Neural cell (in vitro differentiated cells): ENCODE data around the gene ARHGAP10.

Experiments
- CTCF ChIP-seq: fragments of 450-650 bp; IDR thresholded peaks from 2 replicates; pipeline ENCODE4 v1.5.1; 2014; ENCODE audit warnings: antibody characterized with exemption, mild to moderate bottlenecking, moderate library complexity; ENCODE audit not compliant: poor library complexity, severe bottlenecking
- EZH2 ChIP-seq: fragments of 200-600, 300-800 bp; shearing (Covaris generic), sonication (generic); IDR thresholded peaks from 2 replicates; pipeline ENCODE4 v1.6.1; 2014; ENCODE audit warnings: antibody characterized with exemption, low read length, borderline replicate concordance, mild to moderate bottlenecking; ENCODE audit not compliant: insufficient read depth, poor library complexity, severe bottlenecking
- MXI1 ChIP-seq: fragments of 450-650 bp; conservative IDR thresholded peaks from 2 replicates; pipeline ENCODE4 v1.6.1; 2014; ENCODE audit warnings: antibody characterized with exemption, mild to moderate bottlenecking; ENCODE audit not compliant: poor library complexity, severe bottlenecking
- POLR2AphosphoS5 ChIP-seq: IDR thresholded peaks from 2 replicates; pipeline ENCODE4 v1.6.1; 2012
- RAD21 ChIP-seq: fragments of 450-650 bp; conservative IDR thresholded peaks from 2 replicates; pipeline ENCODE4 v1.6.1; 2014; ENCODE audit warnings: antibody characterized with exemption, mild to moderate bottlenecking, moderate library complexity
- TAF1 ChIP-seq: IDR thresholded peaks from 2 replicates; pipeline ENCODE4 v1.6.1; 2012; ENCODE audit warnings: low read depth

- TF ChIP-seq RAD21 (no peak), POLR2AphosphoS5 (no peak), EZH2 (no peak), CTCF (no peak), TAF1 (no peak), MXI1 (no peak)
Observed at GRCh38 chr4:147948336-147948735, 216.4 kb downstream of the ARHGAP10 start.
